K562 (cell line): ENCODE results near the gene SMAD7. TPM values are rescaled to one million over a fixed set of nuclear protein-coding genes. Genes with fewer than 3 reads are reported as not detected.
"Not testable (repeated sequence)": the region's sequence is repeated elsewhere in the genome, so short reads cannot be mapped to it uniquely, and the experiment has no call there.

Experiments used
- ATAC-seq: fragments of 200-7000 bp; cut with Tn5 transposase; 3 replicates; pipeline ENCODE4 v1.9.1; 2020; ENCODE audit warnings: moderate library complexity
- BruUV-seq: library from RNA; stranded (reverse); fragments of 400-500 nt; replicated peaks from 2 replicates; lab custom pipeline; 2021; lab: Mats Ljungman, UMichigan
- CTCF ChIA-PET: fragments of 300-600 bp; formaldehyde crosslinking; extraction: SDS; loops from one replicate; lab custom pipeline; 2021; ENCODE audit warnings: low intra/inter-chr PET ratio; lab: Yijun Ruan, JAX
- POLR2A ChIA-PET: fragments of 300-600, 350-650 bp; sonication (Branson Sonifier 250); formaldehyde crosslinking; extraction: SDS; loops from one replicate; lab custom pipeline; 2021; ENCODE audit warnings: antibody characterized with exemption, inconsistent platforms; lab: Yijun Ruan, JAX
- DNase-seq, 4 experiments: peaks; one replicate each; pipeline versions ENCODE4 v3.0.0 to v3.0.0-alpha.2; 2011 to 2018; ENCODE audit warnings: low spot score in 3 of 4, mixed read lengths in 3 of 4; ENCODE audit errors: extremely low read depth in 1 of 4
- FAIRE-seq: peaks from 2 replicates; lab custom pipeline; 2011; peaks lifted over from hg19 to GRCh38; lab: Jason Lieb, UNC
- H2AFZ ChIP-seq: 2 replicates; pipeline ENCODE4 v1.6.0; 2011; ENCODE audit warnings: low read depth, low read length, control low read depth, inconsistent platforms
- H3K27ac ChIP-seq: fragments of 200-600 bp; 3 replicates; pipeline ENCODE4 v1.8.0; 2011; ENCODE audit warnings: low read depth, mild to moderate bottlenecking, control low read depth, inconsistent platforms, low read length, moderate library complexity, mixed read lengths; ENCODE audit errors: extremely low read depth
- H3K27me3 ChIP-seq, 2 experiments: fragments of 300-600 bp in 1 of 2; 2 replicates in 1 of 2; 3 replicates in 1 of 2; pipeline versions ENCODE4 v1.6.0 to v1.8.0; 2011; ENCODE audit warnings: inconsistent platforms in 2 of 2, low read length in 2 of 2, mild to moderate bottlenecking in 1 of 2, mixed read lengths in 1 of 2, moderate library complexity in 1 of 2; ENCODE audit not compliant: control insufficient read depth in 2 of 2, insufficient read depth in 2 of 2
- H3K36me3 ChIP-seq: fragments of 300-600 bp; 3 replicates; pipeline ENCODE4 v1.8.0; 2011; ENCODE audit warnings: mild to moderate bottlenecking, low read length, inconsistent platforms; ENCODE audit not compliant: control insufficient read depth, insufficient read depth
- H3K4me1 ChIP-seq, 2 experiments: fragments of 200-600 bp in 1 of 2; replicated peaks in 1 of 2; 2 replicates in 1 of 2; 3 replicates in 1 of 2; pipeline versions ENCODE4 v1.5.1 to v1.8.0; 2011; ENCODE audit warnings: inconsistent platforms in 2 of 2, low read length in 2 of 2, mild to moderate bottlenecking in 1 of 2, mixed read lengths in 1 of 2, moderate library complexity in 1 of 2; ENCODE audit not compliant: control insufficient read depth in 2 of 2, insufficient read depth in 2 of 2
- H3K4me2 ChIP-seq: 2 replicates; pipeline ENCODE4 v1.6.1; 2011; ENCODE audit warnings: low read length, control low read depth, inconsistent platforms, mixed read lengths; ENCODE audit not compliant: insufficient read depth
- H3K4me3 ChIP-seq: fragments of 200-600 bp; sonication (generic), shearing (Covaris generic); 2 replicates; pipeline ENCODE4 v1.5.1; 2016; ENCODE audit warnings: control low read depth, inconsistent platforms
- H3K79me2 ChIP-seq: fragments of 200-600 bp; 3 replicates; pipeline ENCODE4 v1.8.0; 2011; ENCODE audit warnings: low read length, inconsistent platforms; ENCODE audit not compliant: control insufficient read depth, insufficient read depth
- H3K9ac ChIP-seq, 2 experiments: 2 replicates each; pipeline versions ENCODE4 v1.6.0 to v1.6.1; 2011; ENCODE audit warnings: low read depth in 2 of 2, low read length in 2 of 2, control low read depth in 1 of 2, inconsistent platforms in 1 of 2, mild to moderate bottlenecking in 1 of 2, mixed read lengths in 1 of 2; ENCODE audit not compliant: insufficient read depth in 1 of 2
- H3K9me1 ChIP-seq: one replicate; pipeline ENCODE4 v1.6.0; 2011; ENCODE audit warnings: inconsistent platforms, mild to moderate bottlenecking, low read length, moderate library complexity; ENCODE audit not compliant: control insufficient read depth, insufficient read depth
- H3K9me3 ChIP-seq: replicated peaks from 2 replicates; pipeline ENCODE4 v1.5.1; 2011; ENCODE audit warnings: low read depth, low read length, inconsistent platforms; ENCODE audit not compliant: control insufficient read depth, insufficient read depth
- H4K20me1 ChIP-seq: replicated peaks from 2 replicates; pipeline ENCODE4 v1.6.1; 2011; ENCODE audit warnings: low read length, inconsistent platforms, mixed read lengths; ENCODE audit not compliant: control insufficient read depth, insufficient read depth
- MAX ChIP-seq: sonication (generic); formaldehyde crosslinking; IDR thresholded peaks from 2 replicates; pipeline ENCODE4 v1.9.0; 2022; ENCODE audit warnings: mild to moderate bottlenecking, missing genetic modification reagents
- RBM15 ChIP-seq: fragments of 200-400 bp; formaldehyde crosslinking; IDR thresholded peaks from 2 replicates; pipeline ENCODE4 v1.6.1; 2018; ENCODE audit warnings: mild to moderate bottlenecking, low read length, moderate library complexity; ENCODE audit not compliant: insufficient read depth
- TSC22D4 ChIP-seq: fragments of 450-650 bp; IDR thresholded peaks from 2 replicates; pipeline ENCODE4 v1.6.1; 2016; ENCODE audit warnings: missing genetic modification characterization, missing biosample characterization, control low read depth
- ZNF124 ChIP-seq: sonication (generic); formaldehyde crosslinking; IDR thresholded peaks from 2 replicates; pipeline ENCODE4 v1.8.1; 2022; ENCODE audit warnings: missing genetic modification reagents
- WGBS: fragments of 100-300 bp; shearing (Covaris generic); methylation state at CpG from one replicate; pipeline ENCODE4 v1.1.6; 2016; ENCODE audit warnings: low coverage, mixed read lengths; ENCODE audit not compliant: insufficient coverage; ENCODE audit errors: missing lambda C conversion rate; 5-methylcytosine and 5-hydroxymethylcytosine counted together
- in situ Hi-C: fragments of 300-500 bp; cut with MboI; formaldehyde crosslinking; loops from 4 replicates; pipeline ENCODE4 v1.15.0; 2018; ENCODE audit warnings: inconsistent platforms, mixed read lengths
- intact Hi-C: fragments of 100-400 bp; cut with micrococcal nuclease; formaldehyde crosslinking; loops from 2 replicates; pipeline ENCODE4 v1.14.2; 2022
- polyA plus RNA-seq, 8 experiments: library from polyadenylated mRNA; depleted of rRNA in 4 of 8; stranded (reverse) in 5 of 8; unstranded in 3 of 8; fragments of >200 nt; fragmentation: Nextera tagmentation in 2 of 8; fragmentation: Illumina TruSeq in 1 of 8; extraction: Ambion mirVana in 2 of 8; extraction: Trizol in 1 of 8; gene quantifications; 2 replicates each; pipeline versions ENCODE4 v1.2.1 to v1.2.3, GENCODE V29; 2011 to 2014; ENCODE audit warnings: inconsistent platforms in 1 of 8, missing spikeins in 1 of 8
- total RNA-seq, 7 experiments: library from RNA; depleted of rRNA in 6 of 7; stranded (reverse); fragments of >200 nt in 6 of 7; fragmentation: Illumina TruSeq in 2 of 7; extraction: Trizol in 2 of 7; gene quantifications; 2 replicates each; pipeline versions ENCODE4 v1.2.1 to v1.2.3, GENCODE V29; 2011 to 2021; ENCODE audit warnings: low replicate concordance in 1 of 7

SMAD7 gene
- total and polyA plus RNA-seq, 9 of the 15 experiments (the other 6 are each of a cell fraction or from before 2014, with no cell fraction given): 0.13 to 3.0 (median 1.6) TPM

- Histone ChIP-seq H3K9me1 (no peaks in the 10 kb centered on the region), H3K4me2 (no peak overlapping the region), H3K9me3 (no peaks in the 10 kb centered on the region), H3K27ac (no peak overlapping the region), H2AFZ (no peak overlapping the region), H4K20me1 (no peaks in the 10 kb centered on the region), H3K27me3 (no peaks in the 10 kb centered on the region), H3K4me3 (no peak overlapping the region), H3K36me3 (no peaks in the 10 kb centered on the region), H3K9ac (no peak overlapping the region; a peak in 1 of 4 replicates), H3K79me2 (no peaks in the 10 kb centered on the region), H3K4me1 (peaks cover 19 to 28% of the 10 kb centered on the region in 2 experiments)
- no peak for TF ChIP-seq ZNF124
- TF ChIP-seq RBM15: no peak
- no peak for TF ChIP-seq MAX (CRISPR knock-in tag)
- no peak for TF ChIP-seq TSC22D4 (tag)
- ATAC-seq (no peak), DNase-seq (no peak), FAIRE-seq (no peak)
- WGBS: 48% methylated on average over 16 of the region's 23 CpGs
- BruUV-seq: no TSS peak
- in situ Hi-C loops (no loop called here), intact Hi-C loops (no loop called here)
- CTCF ChIA-PET: no interaction called here
- POLR2A ChIA-PET: interaction anchor here (0.6 kb wide), 1 partner anchor 97 kb away, joined by 3 read pairs; no protein-coding TSS in a partner anchor
Measured at GRCh38 chr18:48871391-48872166, 79.2 kb downstream of the SMAD7 start.

- CTCF ChIA-PET, H3K79me2 ChIP-seq, H3K9me3 ChIP-seq, H3K36me3 ChIP-seq, H3K4me2 ChIP-seq, in situ Hi-C loops, H2AFZ ChIP-seq, intact Hi-C loops, H4K20me1 ChIP-seq, H3K9me1 ChIP-seq, H3K27me3 ChIP-seq, BruUV-seq, ATAC-seq, H3K4me3 ChIP-seq, DNase-seq, H3K27ac ChIP-seq, FAIRE-seq, H3K9ac ChIP-seq: not testable (repeated sequence)
- WGBS: 65% methylated on average over 2 of the region's 13 CpGs
- peaks cover 19 to 23% of the 10 kb centered on the region in 2 experiments for H3K4me1 ChIP-seq
- POLR2A ChIA-PET: interaction anchor here (0.6 kb wide), 2 partner anchors 30 to 96 kb away, joined by 3 read pairs; no protein-coding TSS in a partner anchor
Measured at GRCh38 chr18:48870926-48871325, 79.8 kb downstream of the SMAD7 start.
